HG03520 (cell line): ENCODE measurements around the gene OASL.

Experiments used
- ATAC-seq: cut with Tn5 transposase; IDR thresholded peaks from one replicate; pipeline ENCODE4 v1.9.1; 2021; ENCODE audit warnings: mild to moderate bottlenecking, moderate library complexity; ENCODE audit not compliant: unreplicated experiment

Gene OASL

GRCh38 chr12:120994059-120994458 lies 45.0 kb downstream of the OASL start:
- no peak for ATAC-seq

- no peak for ATAC-seq
Measured at GRCh38 chr12:120993496-120993895, 45.5 kb downstream of the OASL start.

- ATAC-seq: no peak
Measured at GRCh38 chr12:120992989-120993388, 46.1 kb downstream of the OASL start.

GRCh38 chr12:120991965-120992364 lies 47.1 kb downstream of the OASL start:
- ATAC-seq: no peak

GRCh38 chr12:120990487-120991055 lies 48.5 kb downstream of the OASL start:
- no peak for ATAC-seq

- no peak for ATAC-seq
Measured at GRCh38 chr12:120989687-120990086, 49.4 kb downstream of the OASL start.

- ATAC-seq: no peak
Measured at GRCh38 chr12:120988658-120989057, 50.4 kb downstream of the OASL start.

GRCh38 chr12:120988234-120988633 lies 50.8 kb downstream of the OASL start:
- no peak for ATAC-seq

- ATAC-seq: no peak
Measured at GRCh38 chr12:120984351-120984898, 54.6 kb downstream of the OASL start.

GRCh38 chr12:120983759-120984158 lies 55.3 kb downstream of the OASL start:
- no peak for ATAC-seq

- no peak for ATAC-seq
Measured at GRCh38 chr12:120982659-120983058, 56.4 kb downstream of the OASL start.

- ATAC-seq: no peak
Measured at GRCh38 chr12:120981407-120981941, 57.6 kb downstream of the OASL start.

GRCh38 chr12:120980800-120981368 lies 58.2 kb downstream of the OASL start:
- no peak for ATAC-seq

GRCh38 chr12:120979862-120980696 lies 59.0 kb downstream of the OASL start:
- no peak for ATAC-seq

GRCh38 chr12:120979220-120979861 lies 59.7 kb downstream of the OASL start:
- ATAC-seq: no peak

GRCh38 chr12:120978296-120979219 lies 60.5 kb downstream of the OASL start, which contains the start of gene HNF1A:
Gene HNF1A, plus strand, starts transcription at chr12:120978543. Its CDS starts 226 bp downstream, at chr12:120978769.
- ATAC-seq: no peak

- no peak for ATAC-seq
Measured at GRCh38 chr12:120977531-120978295, 61.3 kb downstream of the OASL start.

- no peak for ATAC-seq
Measured at GRCh38 chr12:120972870-120973543, 66.0 kb downstream of the OASL start.
